ENCODE results near the gene MAPK8. TPM values are rescaled to one million over a fixed set of nuclear protein-coding genes. Genes with fewer than 3 reads are reported as not detected.

The MAPK8 gene
- total and polyA plus RNA-seq, 4 donors, result 75.8 to 107 (median 88.7) TPM

DNA sequence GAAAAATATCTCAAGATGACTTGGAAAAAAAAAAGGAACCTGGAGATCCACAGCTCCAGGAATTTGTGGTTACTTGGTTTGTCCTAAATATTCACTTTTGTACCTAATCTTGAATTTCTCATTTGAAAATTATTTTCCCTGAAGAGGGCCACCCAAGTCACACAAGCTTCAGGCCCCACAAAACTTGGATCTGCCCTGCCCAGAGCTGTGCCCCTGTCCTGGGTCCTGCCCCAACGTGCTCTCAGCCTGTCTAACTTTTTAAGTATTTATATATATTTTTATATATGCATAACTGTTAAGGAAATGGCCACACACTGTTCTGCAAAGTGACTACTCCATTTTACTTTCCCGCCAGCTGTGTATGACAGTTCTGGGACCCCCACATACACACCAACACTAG lies 174.9 kb downstream of the MAPK8 start:
- Histone ChIP-seq H3K27ac (ENCODE audit: low read depth, low read length) (no peak overlapping the region), H3K4me3 (ENCODE audit: low read depth, low read length) (no peak overlapping the region), H3K27me3 (ENCODE audit: control insufficient read depth, insufficient read depth, low read length) (no peaks in the 10 kb centered on the region), H3K9me3 (ENCODE audit: control insufficient read depth, insufficient read depth, low read length) (no peaks in the 10 kb centered on the region), H3K36me3 (ENCODE audit: control insufficient read depth, insufficient read depth, low read length) (peaks cover 2% of the 10 kb centered on the region), H3K4me1 (ENCODE audit: control insufficient read depth, insufficient read depth, low read length) (peaks cover 9% of the 10 kb centered on the region)
- WGBS (ENCODE audit: insufficient coverage), result no CpG with 5 or more reads among the region's 2 CpGs
- no peak for DNase-seq (ENCODE audit: low read depth in 4 of 6, low spot score in 6 of 6)

DNA sequence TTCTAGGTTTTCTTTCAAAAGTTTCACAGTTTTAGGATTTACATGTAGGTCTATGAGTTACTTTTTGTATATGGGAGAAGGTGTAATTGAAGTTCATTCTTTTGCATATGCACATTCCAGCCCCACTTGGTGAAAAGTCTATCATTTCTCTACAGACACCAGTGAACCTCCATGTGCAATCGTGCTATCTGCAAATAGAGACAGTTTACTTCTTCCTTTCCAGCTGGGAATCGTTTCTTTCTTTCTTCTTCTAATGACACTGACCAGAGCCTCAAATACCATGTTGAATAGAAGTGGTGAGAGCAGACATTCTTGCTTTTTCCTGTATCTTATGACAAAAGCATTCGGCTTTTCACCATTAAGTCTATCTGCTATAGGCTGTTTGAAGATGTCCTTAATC lies 175.7 kb downstream of the MAPK8 start:
- no peaks in the 10 kb centered on the region for H3K27me3 ChIP-seq (ENCODE audit: control insufficient read depth, insufficient read depth, low read length)
- no CpG with 5 or more reads among the region's 3 CpGs for WGBS (ENCODE audit: insufficient coverage)
- H3K9me3 ChIP-seq (ENCODE audit: control insufficient read depth, insufficient read depth, low read length), result no peaks in the 10 kb centered on the region
- no peak for DNase-seq (ENCODE audit: low read depth in 4 of 6, low spot score in 6 of 6)
- H3K27ac ChIP-seq (ENCODE audit: low read depth, low read length), result no peak overlapping the region
- no peak overlapping the region for H3K4me3 ChIP-seq (ENCODE audit: low read depth, low read length)
- peaks cover 2% of the 10 kb centered on the region for H3K36me3 ChIP-seq (ENCODE audit: control insufficient read depth, insufficient read depth, low read length)
- H3K4me1 ChIP-seq (ENCODE audit: control insufficient read depth, insufficient read depth, low read length), result peaks cover 5% of the 10 kb centered on the region

GRCh38 chr10:48484911-48485310 lies 178.4 kb downstream of the MAPK8 start:
- Histone ChIP-seq H3K36me3 (ENCODE audit: control insufficient read depth, insufficient read depth, low read length) (no peaks in the 10 kb centered on the region), H3K4me1 (ENCODE audit: control insufficient read depth, insufficient read depth, low read length) (peaks cover 5% of the 10 kb centered on the region), H3K9me3 (ENCODE audit: control insufficient read depth, insufficient read depth, low read length) (no peaks in the 10 kb centered on the region), H3K27me3 (ENCODE audit: control insufficient read depth, insufficient read depth, low read length) (no peaks in the 10 kb centered on the region), H3K4me3 (ENCODE audit: low read depth, low read length) (no peak overlapping the region), H3K27ac (ENCODE audit: low read depth, low read length) (no peak overlapping the region)
- no CpG with 5 or more reads among the region's 3 CpGs for WGBS (ENCODE audit: insufficient coverage)
- no peak for DNase-seq (ENCODE audit: low read depth in 4 of 6, low spot score in 6 of 6)

- H3K9me3 ChIP-seq (ENCODE audit: control insufficient read depth, insufficient read depth, low read length), result no peaks in the 10 kb centered on the region
- no peak overlapping the region for H3K4me3 ChIP-seq (ENCODE audit: low read depth, low read length)
- H3K27me3 ChIP-seq (ENCODE audit: control insufficient read depth, insufficient read depth, low read length), result no peaks in the 10 kb centered on the region
- no peak for DNase-seq (ENCODE audit: low read depth in 4 of 6, low spot score in 6 of 6)
- H3K36me3 ChIP-seq (ENCODE audit: control insufficient read depth, insufficient read depth, low read length), result no peaks in the 10 kb centered on the region
- H3K4me1 ChIP-seq (ENCODE audit: control insufficient read depth, insufficient read depth, low read length), result peaks cover 4% of the 10 kb centered on the region
- H3K27ac ChIP-seq (ENCODE audit: low read depth, low read length), result no peak overlapping the region
These were observed 179.2 kb downstream of the MAPK8 start for GRCh38 chr10:48485711-48486110.

DNA sequence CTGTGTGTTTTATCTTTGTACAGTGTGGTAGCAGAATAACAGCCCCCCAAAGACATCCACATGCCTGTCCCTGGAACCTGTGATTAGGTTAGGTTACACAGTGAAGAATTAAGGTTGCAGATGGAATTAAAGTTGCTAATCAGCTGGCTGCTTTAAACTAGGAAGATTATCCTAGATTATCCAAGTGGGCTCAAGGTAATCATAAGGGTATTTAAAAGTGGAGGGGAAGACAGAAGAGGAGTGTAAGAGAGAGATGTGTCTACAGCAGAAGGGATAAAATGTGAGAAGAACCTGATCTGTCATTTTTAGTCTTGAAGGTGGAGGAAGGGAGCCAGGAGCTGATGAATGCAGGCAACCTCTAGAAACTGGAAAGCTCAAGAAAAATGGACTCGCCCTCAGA lies 180.8 kb downstream of the MAPK8 start:
- no peaks in the 10 kb centered on the region for H3K4me1 ChIP-seq (ENCODE audit: control insufficient read depth, insufficient read depth, low read length)
- H3K9me3 ChIP-seq (ENCODE audit: control insufficient read depth, insufficient read depth, low read length), result no peaks in the 10 kb centered on the region
- H3K4me3 ChIP-seq (ENCODE audit: low read depth, low read length), result no peak overlapping the region
- DNase-seq (ENCODE audit: low read depth in 4 of 6, low spot score in 6 of 6), result no peak
- WGBS (ENCODE audit: insufficient coverage), result 100% methylated on average over 1 of the region's 1 CpG
- no peaks in the 10 kb centered on the region for H3K36me3 ChIP-seq (ENCODE audit: control insufficient read depth, insufficient read depth, low read length)
- no peaks in the 10 kb centered on the region for H3K27me3 ChIP-seq (ENCODE audit: control insufficient read depth, insufficient read depth, low read length)
- no peak overlapping the region for H3K27ac ChIP-seq (ENCODE audit: low read depth, low read length)

Other genes with a start within 250 kb of the MAPK8 start
- gene FRMPD2, start 32.0 kb upstream of the MAPK8 start, total RNA-seq, result 10 to 100 TPM in 1 of 2 donors, 1 to 10 TPM in 1; 5.5 to 14.9 TPM
- gene FRMPD2, start 32.0 kb upstream of the MAPK8 start, polyA plus RNA-seq (ENCODE audit: insufficient read length in 2 of 2), result 10 to 100 TPM; 13.3 to 14.9 TPM